Esophagus muscularis mucosa (tissue), 4 donors: ENCODE measurements around the gene EDIL3. TPM values are rescaled to one million over a fixed set of nuclear protein-coding genes. Genes with fewer than 3 reads are reported as not detected.

Source experiments
- DNase-seq: peaks from one replicate; pipeline ENCODE4 v3.0.0-alpha.2; 2017; ENCODE audit errors: extremely low spot score
- H3K27ac ChIP-seq, 4 donors: fragments of 200-600 bp; sonication (generic); replicated peaks in 1 of 4; 1 replicate in 3 of 4; 2 replicates in 1 of 4; pipeline ENCODE4 v1.5.1; 2016 to 2019; ENCODE audit warnings: mild to moderate bottlenecking in 1 of 4
- H3K27me3 ChIP-seq, 4 donors: fragments of 200-600 bp; sonication (generic); one replicate each; pipeline versions ENCODE4 v1.5.1 to v1.6.0; 2016 to 2019
- H3K36me3 ChIP-seq, 4 donors: fragments of 200-600 bp; sonication (generic); one replicate each; pipeline ENCODE4 v1.5.1; 2016 to 2019
- H3K4me1 ChIP-seq, 4 donors: fragments of 200-600 bp; sonication (generic); one replicate each; pipeline ENCODE4 v1.5.1; 2016 to 2019
- H3K4me3 ChIP-seq, 4 donors: fragments of 200-600 bp; sonication (generic); 1 replicate in 2 of 4; 2 replicates in 2 of 4; pipeline ENCODE4 v1.5.1; 2016 to 2019; ENCODE audit warnings: mild to moderate bottlenecking in 4 of 4, moderate library complexity in 1 of 4
- H3K9me3 ChIP-seq, 4 donors: fragments of 200-600 bp; sonication (generic); 1 replicate in 3 of 4; 2 replicates in 1 of 4; pipeline ENCODE4 v1.5.1; 2016 to 2019
- CTCF ChIP-seq, 3 experiments: fragments of 200-600 bp in 2 of 3; fragments of 450-650 bp in 1 of 3; sonication (generic) in 2 of 3; IDR thresholded peaks; one replicate each; pipeline ENCODE4 v1.5.1; 2017 to 2019; ENCODE audit warnings: antibody characterized with exemption in 3 of 3, mild to moderate bottlenecking in 2 of 3, moderate library complexity in 1 of 3
- EP300 ChIP-seq: sonication (generic); formaldehyde crosslinking; IDR thresholded peaks from one replicate; pipeline ENCODE4 v1.6.1; 2017; ENCODE audit warnings: antibody characterized with exemption
- POLR2A ChIP-seq: fragments of 450-650 bp; IDR thresholded peaks from one replicate; pipeline ENCODE4 v1.6.1; 2017; ENCODE audit warnings: antibody characterized with exemption, moderate library complexity, mild to moderate bottlenecking, low read depth
- POLR2AphosphoS5 ChIP-seq, 2 donors: sonication (generic); formaldehyde crosslinking; IDR thresholded peaks; one replicate each; pipeline ENCODE4 v1.6.1; 2017; ENCODE audit warnings: antibody characterized with exemption in 2 of 2
- WGBS: methylation state at CpG from one replicate; pipeline ENCODE4 v1.1.5; 2018; 5-methylcytosine and 5-hydroxymethylcytosine counted together
- intact Hi-C: fragments of 100-400 bp; cut with DNase I; formaldehyde crosslinking; loops from one replicate; pipeline ENCODE4 v1.15.1; 2023
- total RNA-seq, 4 donors: library from RNA; depleted of rRNA; stranded (reverse); fragments of >200 nt; gene quantifications; one replicate each; pipeline versions ENCODE4 v1.1.0 to v1.2.1, GENCODE V29; 2016

EDIL3 gene
- total RNA-seq, 4 donors from 2014 or later, result 10.0 to 17.9 (median 10.8) TPM

DNA sequence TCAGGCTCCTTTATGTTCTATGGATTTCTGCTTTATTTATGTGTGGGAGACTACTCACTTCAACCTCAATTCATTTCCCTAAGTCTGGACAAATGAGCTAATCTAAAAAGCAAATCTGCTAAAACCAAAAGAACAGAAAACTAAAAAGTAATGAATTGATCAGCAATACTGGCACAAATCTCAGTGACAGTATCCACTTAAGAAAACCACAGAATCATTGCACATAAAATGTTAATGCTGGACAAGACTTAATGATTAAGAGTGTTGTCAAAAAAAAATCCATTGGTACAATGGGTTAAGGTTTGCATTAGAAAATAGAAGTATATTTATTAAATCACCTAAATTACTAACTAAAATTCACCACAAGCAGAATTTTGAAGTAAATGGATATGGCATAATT, 147.6 kb downstream of the EDIL3 start:
- Histone ChIP-seq H3K4me3 (no peak overlapping the region), H3K27ac (no peak overlapping the region), H3K36me3 (no peaks in the 10 kb centered on the region), H3K9me3 (no peaks in the 10 kb centered on the region), H3K27me3 (no peaks in the 10 kb centered on the region), H3K4me1 (peaks cover 0 to under 1% (median 0%) of the 10 kb centered on the region in 4 donors)
- no peak for TF ChIP-seq EP300
- TF ChIP-seq POLR2AphosphoS5 (IDR thresholded peaks at IDR 0.05), result no peak
- no peak for TF ChIP-seq CTCF (IDR thresholded peaks at IDR 0.05)
- no peak for TF ChIP-seq POLR2A
- intact Hi-C loops, result no loop called here
- DNase-seq, result no peak

GRCh38 chr5:84231433-84231832, 153.2 kb downstream of the EDIL3 start:
- WGBS, result 54% methylated on average over 7 of the region's 7 CpGs
- TF ChIP-seq EP300, result no peak
- TF ChIP-seq POLR2AphosphoS5 (IDR thresholded peaks at IDR 0.05), result no peak
- no peak for TF ChIP-seq POLR2A
- TF ChIP-seq CTCF (IDR thresholded peaks at IDR 0.05), result no peak
- Histone ChIP-seq H3K27ac (no peak overlapping the region), H3K4me3 (no peak overlapping the region), H3K9me3 (no peaks in the 10 kb centered on the region), H3K27me3 (no peaks in the 10 kb centered on the region), H3K4me1 (peaks cover 0 to 12% (median 8%) of the 10 kb centered on the region in 4 donors), H3K36me3 (no peaks in the 10 kb centered on the region)
- intact Hi-C loops, result no loop called here
- no peak for DNase-seq

GRCh38 chr5:84229045-84229444, 155.6 kb downstream of the EDIL3 start:
- no peak for DNase-seq
- TF ChIP-seq CTCF (IDR thresholded peaks at IDR 0.05) (no peak), EP300 (no peak), POLR2AphosphoS5 (IDR thresholded peaks at IDR 0.05) (no peak), POLR2A (no peak)
- no peaks in the 10 kb centered on the region for H3K27me3 ChIP-seq
- H3K27ac ChIP-seq, result no peak overlapping the region
- no peaks in the 10 kb centered on the region for H3K36me3 ChIP-seq
- H3K4me1 ChIP-seq, result peaks cover 0 to 12% (median 8%) of the 10 kb centered on the region in 4 donors
- no peak overlapping the region for H3K4me3 ChIP-seq
- H3K9me3 ChIP-seq, result no peaks in the 10 kb centered on the region
- intact Hi-C loops, result no loop called here

GRCh38 chr5:84228266-84228665, 156.4 kb downstream of the EDIL3 start:
- H3K27ac ChIP-seq, result no peak overlapping the region
- intact Hi-C loops, result no loop called here
- no peak for DNase-seq
- peaks cover 0 to 12% (median 8%) of the 10 kb centered on the region in 4 donors for H3K4me1 ChIP-seq
- no peak overlapping the region for H3K4me3 ChIP-seq
- no peak for TF ChIP-seq CTCF (IDR thresholded peaks at IDR 0.05)
- TF ChIP-seq POLR2A, result no peak
- no peaks in the 10 kb centered on the region for H3K27me3 ChIP-seq
- no peaks in the 10 kb centered on the region for H3K36me3 ChIP-seq
- H3K9me3 ChIP-seq, result no peaks in the 10 kb centered on the region

GRCh38 chr5:84227236-84227635, 157.4 kb downstream of the EDIL3 start:
- no peaks in the 10 kb centered on the region for H3K27me3 ChIP-seq
- intact Hi-C loops, result no loop called here

More at GRCh38 chr5:84227236-84227635, 157.4 kb downstream of the EDIL3 start:
- Histone ChIP-seq H3K27ac (no peak overlapping the region), H3K4me3 (no peak overlapping the region), H3K9me3 (no peaks in the 10 kb centered on the region), H3K36me3 (no peaks in the 10 kb centered on the region), H3K4me1 (peaks cover 0 to 12% (median 8%) of the 10 kb centered on the region in 4 donors)
- no peak for TF ChIP-seq POLR2AphosphoS5 (IDR thresholded peaks at IDR 0.05)
- TF ChIP-seq CTCF (IDR thresholded peaks at IDR 0.05), result no peak
- no peak for TF ChIP-seq POLR2A
- TF ChIP-seq EP300, result no peak
- DNase-seq, result no peak
